HEK293 (cell line): ENCODE results near the gene RASEF.

Experiments used
- CTCF ChIA-PET: fragments of 350-600 bp; formaldehyde crosslinking; extraction: SDS; loops from one replicate; lab custom pipeline; 2021; ENCODE audit warnings: antibody characterized with exemption; lab: Yijun Ruan, JAX
- POLR2A ChIA-PET: fragments of 300-600 bp; formaldehyde crosslinking; extraction: SDS; loops from one replicate; lab custom pipeline; 2020; ENCODE audit warnings: antibody characterized with exemption, inconsistent platforms; lab: Yijun Ruan, JAX
- H3K27ac ChIP-seq: fragments of 200-500 bp; sonication (Bioruptor generic); 2 replicates; pipeline ENCODE4 v1.5.1; 2014; ENCODE audit warnings: low read depth, low read length, control low read depth, inconsistent platforms; ENCODE audit errors: extremely low read depth
- H3K36me3 ChIP-seq, 2 experiments: fragments of 200-500 bp in 1 of 2; sonication (Bioruptor generic) in 1 of 2; 1 replicate in 1 of 2; 2 replicates in 1 of 2; pipeline ENCODE4 v1.5.1; 2014 to 2017; ENCODE audit warnings: inconsistent platforms in 2 of 2, low read length in 2 of 2; ENCODE audit not compliant: control insufficient read depth in 2 of 2, insufficient read depth in 1 of 2
- H3K4me1 ChIP-seq: fragments of 200-500 bp; sonication (Bioruptor generic); 2 replicates; pipeline ENCODE4 v1.5.1; 2014; ENCODE audit warnings: mild to moderate bottlenecking, low read length, inconsistent platforms; ENCODE audit not compliant: control insufficient read depth, insufficient read depth
- H3K4me3 ChIP-seq: 2 replicates; pipeline ENCODE4 v1.5.1; 2011; ENCODE audit warnings: low read depth, mild to moderate bottlenecking, control low read depth, low read length, moderate library complexity
- H3K9me3 ChIP-seq: fragments of 200-500 bp; sonication (Bioruptor generic); 2 replicates; pipeline ENCODE4 v1.5.1; 2014; ENCODE audit warnings: low read depth, low read length, inconsistent platforms; ENCODE audit not compliant: control insufficient read depth, insufficient read depth
- ATF2 ChIP-seq: fragments of 450-650 bp; formaldehyde crosslinking; IDR thresholded peaks from 2 replicates; pipeline ENCODE4 v1.5.1; 2016; ENCODE audit warnings: missing biosample characterization, missing genetic modification characterization, low read depth
- ELK4 ChIP-seq: IDR thresholded peaks from 2 replicates; pipeline ENCODE4 v1.6.1; 2011; ENCODE audit warnings: mild to moderate bottlenecking, low read depth, low read length, borderline replicate concordance
- SCRT2 ChIP-seq: fragments of 450-650 bp; formaldehyde crosslinking; IDR thresholded peaks from 2 replicates; pipeline ENCODE4 v1.5.1; 2016; ENCODE audit warnings: missing biosample characterization, missing genetic modification characterization
- SP7 ChIP-seq: fragments of 450-650 bp; formaldehyde crosslinking; IDR thresholded peaks from 2 replicates; pipeline ENCODE4 v1.5.1; 2016; ENCODE audit warnings: missing biosample characterization, missing genetic modification characterization
- ZEB2 ChIP-seq: fragments of 450-650 bp; formaldehyde crosslinking; IDR thresholded peaks from 2 replicates; pipeline ENCODE4 v1.5.1; 2016; ENCODE audit warnings: missing biosample characterization, missing genetic modification characterization
- ZFHX2 ChIP-seq: fragments of 450-650 bp; formaldehyde crosslinking; conservative IDR thresholded peaks from 2 replicates; pipeline ENCODE4 v1.5.1; 2016; ENCODE audit warnings: missing biosample characterization, missing genetic modification characterization
- ZFP37 ChIP-seq: fragments of 450-650 bp; formaldehyde crosslinking; IDR thresholded peaks from 2 replicates; pipeline ENCODE4 v1.5.1; 2016; ENCODE audit warnings: missing biosample characterization, missing genetic modification characterization
- ZFP69B ChIP-seq: fragments of 450-650 bp; formaldehyde crosslinking; IDR thresholded peaks from 2 replicates; pipeline ENCODE4 v1.5.1; 2016; ENCODE audit warnings: missing biosample characterization, missing genetic modification characterization
- ZNF202 ChIP-seq: fragments of 450-650 bp; formaldehyde crosslinking; IDR thresholded peaks from 2 replicates; pipeline ENCODE4 v1.5.1; 2016; ENCODE audit warnings: missing biosample characterization, missing genetic modification characterization, borderline replicate concordance
- ZNF211 ChIP-seq: fragments of 450-650 bp; formaldehyde crosslinking; IDR thresholded peaks from 2 replicates; pipeline ENCODE4 v1.5.1; 2016; ENCODE audit warnings: low read depth, missing biosample characterization, missing genetic modification characterization
- ZNF24 ChIP-seq: fragments of 450-650 bp; formaldehyde crosslinking; IDR thresholded peaks from 2 replicates; pipeline ENCODE4 v1.5.1; 2016; ENCODE audit warnings: missing biosample characterization, missing genetic modification characterization
- ZNF266 ChIP-seq: fragments of 450-650 bp; formaldehyde crosslinking; IDR thresholded peaks from 2 replicates; pipeline ENCODE4 v1.5.1; 2016; ENCODE audit warnings: missing biosample characterization, missing genetic modification characterization, low read depth
- ZNF280C ChIP-seq: fragments of 450-650 bp; formaldehyde crosslinking; IDR thresholded peaks from 2 replicates; pipeline ENCODE4 v1.5.1; 2016; ENCODE audit warnings: missing biosample characterization, missing genetic modification characterization
- ZNF311 ChIP-seq: fragments of 450-650 bp; formaldehyde crosslinking; IDR thresholded peaks from 2 replicates; pipeline ENCODE4 v1.5.1; 2017; ENCODE audit warnings: missing biosample characterization, missing genetic modification characterization, borderline replicate concordance
- ZNF366 ChIP-seq: fragments of 450-650 bp; formaldehyde crosslinking; conservative IDR thresholded peaks from 2 replicates; pipeline ENCODE4 v1.5.1; 2016; ENCODE audit warnings: missing biosample characterization, missing genetic modification characterization
- ZNF426 ChIP-seq: fragments of 450-650 bp; formaldehyde crosslinking; IDR thresholded peaks from 2 replicates; pipeline ENCODE4 v1.5.1; 2017; ENCODE audit warnings: missing biosample characterization, missing genetic modification characterization, mild to moderate bottlenecking, inconsistent platforms, moderate library complexity
- ZNF449 ChIP-seq: fragments of 450-650 bp; formaldehyde crosslinking; IDR thresholded peaks from 2 replicates; pipeline ENCODE4 v1.5.1; 2017; ENCODE audit warnings: missing biosample characterization, mild to moderate bottlenecking, missing genetic modification characterization, moderate library complexity
- ZNF585B ChIP-seq: fragments of 450-650 bp; formaldehyde crosslinking; IDR thresholded peaks from 2 replicates; pipeline ENCODE4 v1.5.1; 2016; ENCODE audit warnings: missing biosample characterization, missing genetic modification characterization
- ZNF639 ChIP-seq: fragments of 450-650 bp; formaldehyde crosslinking; IDR thresholded peaks from 2 replicates; pipeline ENCODE4 v1.5.1; 2016; ENCODE audit warnings: missing biosample characterization, missing genetic modification characterization
- ZNF747 ChIP-seq: fragments of 450-650 bp; formaldehyde crosslinking; IDR thresholded peaks from 2 replicates; pipeline ENCODE4 v1.5.1; 2016; ENCODE audit warnings: missing biosample characterization, missing genetic modification characterization
- ZNF785 ChIP-seq: fragments of 450-650 bp; formaldehyde crosslinking; IDR thresholded peaks from 2 replicates; pipeline ENCODE4 v1.5.1; 2016; ENCODE audit warnings: missing biosample characterization, missing genetic modification characterization
- ZNF843 ChIP-seq: fragments of 450-650 bp; formaldehyde crosslinking; IDR thresholded peaks from 2 replicates; pipeline ENCODE4 v1.5.1; 2016; ENCODE audit warnings: missing biosample characterization, missing genetic modification characterization
- ZSCAN4 ChIP-seq: fragments of 450-650 bp; formaldehyde crosslinking; IDR thresholded peaks from 2 replicates; pipeline ENCODE4 v1.5.1; 2017; ENCODE audit warnings: missing biosample characterization, missing genetic modification characterization

Gene RASEF

GRCh38 chr9:82968816-82969215, 94.1 kb downstream of the RASEF start:
- ChIA-PET CTCF (interaction anchor here (0.6 kb wide), 1 partner anchor 591 kb away, joined by 6 read pairs; no protein-coding TSS in a partner anchor), POLR2A (no interaction called here)
- Histone ChIP-seq H3K4me3 (no peak overlapping the region), H3K36me3 (no peaks in the 10 kb centered on the region), H3K27ac (no peak overlapping the region), H3K4me1 (no peaks in the 10 kb centered on the region), H3K9me3 (no peaks in the 10 kb centered on the region)
- no peak for TF ChIP-seq ZNF747 (tag by site-specific recombination)
- no peak for TF ChIP-seq ZFP37 (tag by site-specific recombination)
- TF ChIP-seq ZSCAN4 (tag by site-specific recombination): no peak
- TF ChIP-seq ZNF266 (tag by site-specific recombination): no peak
- no peak for TF ChIP-seq SCRT2 (tag by site-specific recombination)

GRCh38 chr9:82968388-82968787, 94.6 kb downstream of the RASEF start:
- CTCF ChIA-PET: interaction anchor here (0.6 kb wide), 1 partner anchor 591 kb away, joined by 6 read pairs; no protein-coding TSS in a partner anchor

More at GRCh38 chr9:82968388-82968787, 94.6 kb downstream of the RASEF start:
- H3K4me3 ChIP-seq: no peak overlapping the region
- no peak for TF ChIP-seq SP7 (tag by site-specific recombination)
- TF ChIP-seq ZNF280C (tag by site-specific recombination): no peak
- TF ChIP-seq ZNF24 (tag by site-specific recombination): no peak
- TF ChIP-seq ZNF311 (tag by site-specific recombination): no peak
- TF ChIP-seq ZFHX2 (tag by site-specific recombination): no peak
- no peak for TF ChIP-seq ELK4
- TF ChIP-seq ZNF843 (tag by site-specific recombination): no peak
- no peak for TF ChIP-seq ZNF585B
- no peak for TF ChIP-seq ZNF639 (tag by site-specific recombination)
- TF ChIP-seq ZNF366: no peak
- TF ChIP-seq ZEB2 (tag by site-specific recombination): no peak
- no peak for TF ChIP-seq ZNF449 (tag by site-specific recombination)
- TF ChIP-seq ZNF211 (tag by site-specific recombination): no peak
- no peak for TF ChIP-seq ZFP69B (tag by site-specific recombination)
- no peak for TF ChIP-seq ZNF426 (tag by site-specific recombination)
- TF ChIP-seq ZNF785 (tag by site-specific recombination): no peak
- no peak for TF ChIP-seq ZNF202
- TF ChIP-seq ATF2 (tag by site-specific recombination): no peak
- TF ChIP-seq, all 188 proteins: peak for 0
- Histone ChIP-seq H3K36me3 (no peaks in the 10 kb centered on the region), H3K27ac (no peak overlapping the region), H3K9me3 (no peaks in the 10 kb centered on the region), H3K4me1 (no peaks in the 10 kb centered on the region)
- POLR2A ChIA-PET: no interaction called here
